Stimulated activated CD8-positive, alpha-beta memory T cell treated with anti-CD3 and anti-CD28 coated beads, Interleukin-7, amount 100 ng/mL, for 24 hours (primary cell): ENCODE measurements around the gene TTC39C.

Source experiments
- DNase-seq: peaks from one replicate; pipeline ENCODE4 v3.0.0-alpha.2; 2020; ENCODE audit warnings: low read depth

TTC39C gene

DNA sequence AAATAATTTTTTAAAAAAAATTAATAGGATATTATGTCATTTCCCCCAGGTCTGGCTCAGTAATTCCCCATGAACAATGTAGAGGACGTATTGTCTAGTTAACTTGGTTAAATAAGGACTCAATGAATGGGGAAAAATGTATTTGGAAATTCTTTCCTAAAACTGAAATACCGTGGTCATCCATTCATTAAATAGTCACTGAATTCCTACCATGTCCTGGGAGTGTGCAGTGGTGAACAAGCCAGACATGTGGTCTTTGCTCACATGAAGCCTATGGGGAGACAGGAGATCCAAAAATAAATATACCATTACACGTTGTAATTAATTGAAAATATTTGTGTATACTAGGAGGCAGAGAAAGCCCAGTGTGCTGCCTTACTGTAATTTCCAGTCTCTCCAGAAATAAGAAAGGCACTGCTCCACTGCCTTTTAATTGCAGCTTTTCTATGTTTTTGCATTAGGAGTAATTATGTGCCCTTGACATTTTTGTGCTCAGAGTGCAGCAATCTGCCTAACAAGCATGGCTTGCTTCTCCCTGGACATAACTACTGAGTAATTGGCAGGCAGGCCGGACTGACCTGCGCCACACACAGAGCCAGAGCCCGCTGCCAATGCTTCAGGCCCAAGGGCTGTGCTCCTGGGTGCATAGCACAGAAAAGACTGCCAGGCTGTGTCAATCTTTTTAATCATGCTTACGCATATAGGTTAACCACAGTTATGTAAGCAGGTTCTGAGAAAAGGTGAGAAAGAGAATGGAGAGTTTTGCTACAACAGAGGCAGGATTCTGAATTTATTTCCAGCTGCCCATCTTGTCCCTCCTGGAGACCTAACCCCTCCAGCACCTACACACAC, 22.2 kb upstream of the TTC39C start:
- DNase-seq, result no peak

DNA sequence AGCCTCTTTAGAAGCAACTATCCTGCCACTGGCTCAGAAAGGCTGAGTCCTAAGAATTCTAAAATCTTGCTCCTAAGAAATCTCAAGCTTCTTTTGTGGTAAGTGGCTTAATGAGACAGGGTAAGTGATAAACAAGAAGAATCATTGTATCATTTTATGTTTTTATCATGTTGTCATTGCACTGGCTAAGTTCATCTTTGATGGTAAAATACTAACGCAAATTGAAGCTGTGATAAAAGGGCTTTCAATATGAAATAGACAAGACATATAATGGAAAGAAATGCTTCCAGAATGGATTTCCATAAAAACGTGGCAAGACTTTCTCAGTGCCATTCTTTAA, 21.6 kb upstream of the TTC39C start:
- no peak for DNase-seq

DNA sequence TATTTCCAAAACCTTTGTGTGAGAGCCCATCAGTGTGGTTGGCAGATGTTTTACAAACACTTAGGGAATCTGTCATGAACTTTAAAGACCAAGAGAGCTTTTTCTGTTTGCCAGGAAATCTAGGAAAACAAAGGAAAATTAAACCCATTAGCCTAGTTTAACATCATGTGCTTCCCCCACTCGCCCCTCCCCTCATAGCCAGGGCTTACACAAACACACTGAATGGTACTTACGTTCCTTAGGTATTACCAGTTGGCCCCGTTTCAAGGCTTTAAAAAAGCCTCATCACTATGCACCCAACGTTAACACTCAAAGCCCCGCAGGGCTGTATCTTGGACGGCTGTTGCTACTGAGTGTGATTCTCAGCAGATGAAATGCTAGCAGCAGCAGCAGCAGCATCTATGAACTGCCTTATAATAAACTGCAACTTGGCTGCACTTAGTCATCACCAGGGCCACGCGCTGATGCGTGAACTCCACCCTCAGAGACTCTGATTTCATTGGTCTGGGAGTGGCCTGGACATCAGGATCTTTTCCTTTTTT, 20.1 kb upstream of the TTC39C start:
- no peak for DNase-seq

DNA sequence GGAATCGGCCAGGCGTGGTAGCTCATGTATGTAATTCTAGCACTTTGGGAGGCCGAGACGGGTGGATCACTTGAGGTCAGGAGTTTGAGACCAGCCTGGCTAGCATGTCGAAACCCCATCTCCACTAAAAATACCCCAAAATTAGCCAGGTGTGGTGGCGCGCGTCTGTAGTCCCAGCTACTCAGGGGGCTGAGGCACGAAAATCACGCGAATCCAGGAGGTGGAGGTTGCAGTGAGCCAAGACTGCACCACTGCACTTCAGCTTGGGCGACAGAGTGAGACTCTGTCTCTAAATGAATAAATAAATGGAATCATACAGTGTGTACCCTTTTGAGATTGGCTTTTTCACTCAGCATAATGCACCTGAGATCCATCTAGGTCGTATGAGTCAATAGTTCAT, 19.4 kb upstream of the TTC39C start:
- DNase-seq, result no peak

DNA sequence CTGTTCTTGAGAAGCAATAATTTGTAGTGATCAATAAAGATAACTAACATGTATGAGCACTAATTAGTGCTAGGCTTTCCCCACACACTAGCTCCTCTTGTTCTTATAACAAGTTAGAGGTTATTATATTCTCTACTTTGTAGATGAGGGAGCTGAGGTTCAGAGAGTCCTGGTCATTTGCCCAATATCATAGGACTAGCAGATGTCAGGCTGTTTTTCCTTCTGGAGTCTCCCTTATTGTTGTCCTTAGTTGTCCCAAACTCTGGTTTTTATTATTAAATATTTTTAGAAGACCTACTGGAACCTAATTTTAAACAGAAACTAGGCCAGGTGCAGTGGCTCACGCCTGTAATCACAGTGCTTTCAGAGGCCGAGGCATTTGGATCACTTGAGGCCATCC, 16.5 kb upstream of the TTC39C start:
- no peak for DNase-seq

DNA sequence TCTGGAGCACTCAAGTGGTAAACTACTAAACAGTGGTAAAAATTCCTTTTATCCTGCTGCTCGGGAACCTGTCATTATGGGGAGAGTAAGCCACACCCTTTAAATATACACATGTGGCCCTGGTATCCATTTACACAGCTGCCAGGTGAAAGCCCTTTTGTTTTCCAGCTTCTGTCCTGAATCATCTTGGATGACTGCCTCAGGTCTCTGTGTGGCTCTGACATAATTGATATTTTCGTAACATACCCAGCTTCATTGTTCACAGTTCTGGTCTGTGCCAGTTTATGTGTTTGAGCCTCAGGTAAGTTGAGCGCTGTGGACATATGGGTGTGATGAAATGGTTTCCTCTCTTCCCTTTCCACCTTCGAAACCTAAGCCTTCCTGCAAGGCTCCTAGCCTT, 15.7 kb upstream of the TTC39C start:
- no peak for DNase-seq

DNA sequence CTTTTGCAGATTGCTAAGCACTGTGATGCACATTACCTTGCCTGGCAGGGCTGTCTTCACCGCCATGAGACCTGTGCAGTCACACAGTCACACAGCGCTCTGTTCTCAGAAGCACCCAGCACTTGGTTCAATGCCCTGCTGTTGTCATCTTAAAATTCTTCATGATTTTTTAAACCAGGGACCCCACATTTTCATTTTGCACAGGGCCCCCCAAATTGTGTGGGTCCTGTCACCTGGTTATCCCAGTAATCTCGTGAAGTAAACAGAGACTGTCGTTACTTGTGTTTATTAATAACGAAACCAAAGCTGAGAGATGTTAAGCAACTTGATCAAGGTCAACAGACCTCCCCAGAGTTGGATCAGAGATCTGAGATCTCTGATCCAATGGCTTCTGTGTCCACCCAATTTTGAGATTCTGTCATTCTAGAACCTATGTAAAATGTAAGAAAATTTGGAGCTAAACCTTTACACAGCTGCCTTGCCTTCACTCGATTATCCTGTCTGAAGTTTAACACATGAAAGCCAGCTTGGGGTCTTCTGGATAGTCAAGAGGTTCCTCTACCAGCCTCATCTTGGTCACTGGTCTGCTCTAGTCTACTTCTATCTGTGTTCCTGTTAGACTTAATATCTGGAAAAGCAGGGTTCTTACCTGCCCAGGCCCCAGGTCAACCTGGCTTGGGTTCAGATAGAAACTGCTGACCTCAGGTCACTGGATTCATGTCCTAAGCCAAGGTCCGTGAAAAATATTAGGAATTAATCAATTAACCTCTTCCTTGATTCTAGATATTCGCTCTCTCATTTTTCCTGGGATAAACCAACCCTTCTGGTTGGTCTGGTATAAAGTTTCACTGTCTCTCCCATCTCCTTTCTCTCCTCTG, 13.7 kb upstream of the TTC39C start:
- DNase-seq, result no peak

DNA sequence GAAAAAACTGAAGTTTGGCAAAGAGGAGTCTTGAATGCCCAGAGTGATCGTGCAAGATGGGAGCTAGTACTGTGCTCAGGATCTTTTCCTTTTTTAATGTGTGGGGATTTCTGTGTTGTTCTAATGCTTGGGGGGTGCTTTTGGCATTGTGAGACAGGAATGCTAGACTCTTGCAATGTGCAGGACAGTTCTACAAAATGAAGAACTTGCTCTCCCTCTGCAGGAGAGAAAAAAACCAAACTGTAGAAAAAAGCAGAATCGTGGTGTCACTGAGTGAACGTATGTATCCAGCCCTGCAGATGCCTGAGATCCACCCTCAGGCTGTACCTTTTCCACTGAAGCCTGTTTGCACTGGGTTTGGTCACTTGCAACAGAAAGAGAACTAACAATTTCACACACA, 12.1 kb upstream of the TTC39C start:
- no peak for DNase-seq

DNA sequence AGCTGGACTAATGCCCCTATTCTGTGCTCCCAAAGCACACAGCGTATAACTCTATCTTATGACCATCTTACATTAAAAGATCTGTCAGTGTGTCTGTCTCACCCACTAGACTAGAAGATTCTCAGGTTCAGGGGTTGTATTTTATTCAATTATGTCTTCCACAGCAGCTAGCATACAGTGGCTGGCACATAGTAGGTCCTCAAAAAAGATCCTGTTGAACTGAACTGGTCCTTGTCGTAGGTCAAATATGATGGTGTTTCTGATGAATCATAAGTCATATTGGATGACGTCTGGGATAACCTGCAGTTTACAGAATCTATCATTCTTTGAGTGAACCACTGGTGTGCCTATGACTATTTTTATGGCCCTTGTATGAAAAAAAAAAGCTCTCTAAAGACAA, 11.3 kb upstream of the TTC39C start:
- no peak for DNase-seq

DNA sequence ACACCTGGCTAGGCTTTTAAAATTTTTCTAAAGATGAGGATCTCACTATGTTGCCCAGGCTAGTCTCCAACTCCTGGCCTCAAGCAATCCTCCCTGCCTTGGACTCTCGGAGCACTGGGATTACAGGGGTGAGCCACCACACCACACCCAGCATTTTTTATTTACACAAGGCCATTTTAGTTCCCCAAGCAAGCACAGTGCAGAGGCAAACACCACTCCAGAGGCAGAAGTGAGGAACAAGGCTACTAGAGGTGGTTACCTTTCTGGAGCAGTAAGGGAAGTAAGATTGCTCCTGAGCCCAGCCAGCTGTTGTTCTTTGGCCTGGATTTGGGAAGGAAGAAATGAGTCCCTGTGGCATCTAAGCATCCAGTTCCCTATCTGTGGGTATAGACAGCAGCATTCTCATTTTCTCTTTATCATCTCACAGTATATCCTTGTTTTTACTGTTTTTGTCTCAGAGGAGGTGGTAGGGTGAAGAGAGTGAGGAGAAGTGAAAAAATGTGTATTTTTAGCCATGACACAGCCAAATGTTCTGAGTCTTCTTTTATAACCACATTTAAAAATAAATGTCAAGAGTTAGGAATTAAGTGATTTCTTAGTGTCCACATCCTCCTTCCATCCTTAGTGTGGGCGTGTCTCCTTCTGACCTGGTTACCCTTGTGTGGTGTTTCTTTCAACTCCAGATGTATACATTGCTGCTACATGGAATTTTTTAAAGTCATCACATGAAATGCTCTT, 10.5 kb upstream of the TTC39C start:
- no peak for DNase-seq

DNA sequence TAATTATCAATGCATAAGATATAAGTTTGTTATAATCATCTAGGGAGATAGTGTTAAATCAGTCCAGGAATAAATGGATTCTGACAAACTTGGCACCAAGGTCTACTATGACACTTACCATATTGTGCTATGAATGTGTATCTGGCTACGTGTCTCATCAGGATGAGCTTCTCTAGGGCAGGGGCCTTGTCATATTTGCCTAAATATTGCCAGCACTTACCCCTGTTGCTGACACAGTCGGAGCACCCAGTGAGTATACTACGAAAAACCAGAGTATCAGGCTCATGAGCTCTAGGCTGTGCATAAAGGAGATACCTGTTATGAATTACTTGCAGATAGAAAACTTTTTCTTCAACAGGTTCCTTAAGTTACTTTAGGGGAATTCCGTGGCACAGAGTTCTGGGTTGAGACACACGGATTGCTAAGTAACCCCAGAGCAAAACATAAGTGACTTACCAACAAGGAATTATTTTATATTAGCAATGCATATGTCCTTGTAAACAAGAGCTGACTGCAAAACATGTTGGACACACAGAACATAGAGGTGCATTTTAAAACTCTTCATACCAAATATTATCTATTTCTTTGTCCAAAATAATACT, 7.7 kb upstream of the TTC39C start:
- DNase-seq, result no peak

DNA sequence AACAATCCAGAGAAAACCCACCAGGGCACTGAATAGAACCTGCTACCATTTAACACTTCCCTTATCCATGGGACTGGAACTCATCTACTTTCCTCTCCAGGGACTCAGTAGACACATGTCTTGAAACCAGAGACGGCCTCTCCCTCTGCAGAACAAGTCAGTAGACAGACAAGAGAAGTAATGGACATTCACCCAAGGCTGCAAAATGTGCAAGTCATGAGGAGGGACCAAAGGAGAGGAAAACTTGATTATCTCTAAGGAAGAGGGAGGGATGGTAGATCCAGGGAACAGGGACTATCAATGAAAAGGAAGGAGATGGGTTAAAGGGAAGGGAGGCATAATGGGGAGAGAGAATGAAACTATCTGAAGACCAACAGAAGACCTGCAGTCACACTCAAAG, 5.3 kb upstream of the TTC39C start:
- DNase-seq, result no peak

DNA sequence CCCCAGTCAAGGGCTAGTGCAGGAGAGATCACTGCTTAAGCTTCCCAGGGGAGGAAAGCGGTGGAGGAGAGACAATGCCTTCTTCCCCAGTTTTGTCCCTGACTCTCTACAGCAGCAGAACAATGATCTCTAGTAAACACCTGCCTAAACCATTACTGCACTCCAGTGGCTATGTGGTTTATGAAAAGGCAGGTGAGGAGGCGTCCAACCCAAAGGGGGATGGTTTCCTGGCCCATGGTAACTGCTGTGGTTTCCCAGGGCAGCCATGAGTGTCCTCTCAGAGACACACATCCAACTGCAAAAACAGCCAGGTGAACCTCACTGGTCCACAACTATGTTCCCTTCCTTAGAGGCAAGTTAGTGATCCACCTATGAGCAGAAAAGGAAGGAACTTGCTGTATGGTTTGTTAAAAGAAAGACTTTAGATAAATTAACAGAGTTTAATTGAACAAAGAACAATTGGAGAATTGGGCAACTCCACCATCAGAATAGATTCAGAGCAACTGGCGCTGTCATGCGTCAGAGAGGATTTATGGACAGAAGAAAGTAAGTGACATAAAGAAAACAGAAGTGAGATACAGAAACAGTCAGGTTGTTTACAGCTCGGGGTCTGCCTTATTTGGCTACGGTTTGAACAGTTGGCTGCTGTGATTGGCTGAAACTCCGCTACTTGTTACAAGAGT, 4.8 kb upstream of the TTC39C start:
- DNase-seq, result no peak

DNA sequence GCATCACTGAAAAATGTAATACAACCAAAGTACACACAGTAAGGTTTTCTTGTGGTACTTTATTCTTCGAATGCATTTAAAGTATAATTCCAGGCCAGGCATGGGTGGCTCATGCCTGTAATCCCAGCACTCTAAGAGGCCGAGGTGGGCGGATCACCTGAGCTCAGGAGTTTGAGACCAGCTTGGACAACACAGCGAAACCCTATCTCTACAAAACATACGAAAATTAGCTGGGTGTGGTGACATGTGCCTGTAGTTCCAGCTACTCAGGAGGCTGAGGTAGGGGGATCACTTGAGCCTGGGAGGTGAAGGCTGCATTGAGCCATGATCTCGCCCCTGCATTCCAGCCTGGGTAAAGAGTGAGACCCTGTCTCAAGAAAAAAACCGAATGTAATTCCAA, 3.9 kb upstream of the TTC39C start:
- no peak for DNase-seq

DNA sequence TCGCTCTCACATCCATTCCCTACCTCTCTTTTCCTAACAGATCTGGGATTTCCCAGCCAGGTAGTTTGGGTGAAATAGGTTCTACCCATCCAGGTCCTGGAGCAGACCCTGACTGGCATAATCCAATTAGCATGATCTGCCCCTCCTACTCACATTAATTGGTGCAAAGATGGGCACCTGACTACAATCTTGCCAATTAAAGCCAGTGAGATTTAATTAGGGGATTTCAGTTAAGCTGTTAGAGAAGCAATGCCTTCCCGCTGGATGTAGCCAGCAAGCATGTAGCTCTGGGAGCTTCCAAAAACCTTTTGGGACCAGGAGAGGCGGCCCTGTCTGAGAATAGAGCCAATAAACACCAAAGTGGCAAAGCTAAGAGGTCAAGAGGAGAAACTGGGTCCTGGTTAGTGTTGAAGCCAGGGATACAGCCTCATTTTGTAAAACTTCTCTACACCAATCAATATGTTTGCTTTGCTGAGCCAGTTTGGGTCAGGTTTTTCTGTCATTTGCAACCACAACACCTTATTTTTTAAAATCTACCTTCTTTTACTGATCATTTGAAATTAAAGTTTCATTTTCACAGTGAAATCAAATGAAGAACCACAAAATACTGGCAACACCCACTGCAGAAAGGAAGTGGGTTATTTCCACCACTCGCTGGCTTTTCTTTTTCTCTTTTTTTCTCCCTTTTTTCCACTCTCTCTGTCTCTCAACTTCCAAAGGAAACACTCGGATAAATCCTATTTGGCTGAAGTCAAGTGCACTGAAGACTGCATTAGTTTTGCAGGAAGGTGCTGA, 3.2 kb upstream of the TTC39C start:
- DNase-seq, result no peak

DNA sequence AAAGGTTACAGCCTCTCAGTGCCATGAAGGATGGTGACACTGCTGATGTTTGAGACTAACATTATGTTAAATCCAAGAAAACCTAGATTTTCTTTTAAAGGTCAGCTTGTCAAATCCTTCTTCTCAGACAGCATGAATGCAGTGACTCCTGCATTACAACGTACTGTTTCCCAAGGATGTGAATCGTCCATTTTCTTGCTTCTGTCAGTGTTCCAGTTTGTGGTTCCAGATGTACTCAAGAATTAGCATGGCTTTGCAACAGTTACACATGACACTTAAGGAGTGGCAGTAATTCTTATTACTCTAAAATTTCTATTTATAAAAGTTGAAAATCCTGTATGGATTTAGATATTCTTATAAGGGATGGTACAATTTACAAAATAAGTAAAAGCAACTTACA, 1.5 kb upstream of the TTC39C start:
- DNase-seq, result no peak

DNA sequence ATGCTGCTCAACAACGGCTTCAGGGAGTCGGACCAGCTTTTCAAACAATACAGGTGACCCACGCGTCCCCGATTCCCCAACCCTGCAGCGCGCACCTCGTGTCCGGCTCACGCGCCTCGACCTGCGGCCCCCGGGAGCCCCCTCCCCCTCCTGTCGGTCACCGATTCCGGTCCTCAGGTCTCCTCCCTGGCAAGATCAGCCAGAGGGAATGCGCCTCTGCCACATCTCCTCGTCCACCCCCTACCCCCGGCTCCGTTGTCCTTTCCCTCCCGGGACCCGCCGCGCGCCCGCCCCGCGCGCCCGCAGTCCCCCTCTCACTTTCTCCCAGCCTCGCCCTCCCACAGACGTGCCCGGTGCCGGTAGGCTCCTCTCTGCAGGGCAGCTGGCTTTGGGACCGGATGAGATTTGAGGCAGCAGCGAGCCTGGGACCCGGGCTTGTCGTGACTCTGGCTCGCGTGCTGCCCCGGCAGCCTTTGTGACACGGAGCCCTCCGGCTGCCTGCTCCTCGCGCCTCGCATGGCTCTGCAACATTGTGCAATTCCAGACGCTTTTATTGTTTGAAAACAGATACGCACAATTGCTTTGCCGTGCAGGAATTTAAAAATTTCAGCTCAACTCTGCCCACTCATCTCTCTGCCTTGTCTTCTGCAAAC, 558 bp downstream of the TTC39C start:
- DNase-seq, result no peak

DNA sequence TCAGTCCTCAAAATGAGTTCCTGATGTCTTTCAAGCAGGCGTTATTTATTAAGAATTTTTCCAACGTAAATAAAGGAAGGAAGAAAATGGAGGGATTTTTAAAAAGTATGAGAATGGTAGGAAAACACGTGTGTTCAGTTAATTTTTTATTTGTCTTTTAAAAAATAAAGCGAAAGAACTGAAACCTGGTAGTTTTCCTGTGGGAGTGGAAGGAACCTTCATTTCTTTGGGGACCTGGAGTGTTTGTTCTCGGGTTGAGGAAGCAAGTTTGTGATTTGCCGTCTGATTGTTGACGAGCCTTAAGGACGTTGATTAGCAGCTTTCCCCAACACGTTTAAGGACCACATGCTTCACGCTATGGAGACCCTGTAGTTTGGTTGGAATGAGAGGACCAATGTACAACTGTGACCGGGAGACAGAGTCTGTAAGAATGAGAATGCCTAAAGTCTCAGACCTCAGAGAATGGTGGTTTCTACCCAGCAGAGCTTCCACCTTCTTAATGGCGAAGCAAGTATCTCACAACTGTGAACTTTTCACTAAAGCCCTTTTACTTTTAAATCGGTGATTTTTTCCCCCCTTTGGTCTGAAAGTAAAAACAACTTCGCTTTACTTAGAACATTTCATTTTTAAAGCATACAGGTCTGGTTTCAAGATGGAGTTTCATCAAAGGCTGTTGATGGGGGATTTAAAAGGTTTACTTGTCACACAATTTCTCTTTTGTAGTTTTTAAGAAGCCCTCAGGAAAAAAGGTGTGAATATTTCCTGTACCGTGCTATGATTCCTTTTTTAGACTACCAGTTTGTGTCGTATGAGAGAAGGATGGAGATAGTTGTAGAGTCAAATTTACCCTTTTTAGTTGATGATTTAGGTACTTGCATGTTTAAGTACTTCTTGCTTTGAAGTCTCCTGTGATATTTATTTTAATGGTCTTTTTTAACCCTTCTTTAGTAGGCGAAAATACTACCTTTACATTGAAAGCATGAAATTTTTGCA, 1.4 kb downstream of the TTC39C start:
- DNase-seq, result no peak

DNA sequence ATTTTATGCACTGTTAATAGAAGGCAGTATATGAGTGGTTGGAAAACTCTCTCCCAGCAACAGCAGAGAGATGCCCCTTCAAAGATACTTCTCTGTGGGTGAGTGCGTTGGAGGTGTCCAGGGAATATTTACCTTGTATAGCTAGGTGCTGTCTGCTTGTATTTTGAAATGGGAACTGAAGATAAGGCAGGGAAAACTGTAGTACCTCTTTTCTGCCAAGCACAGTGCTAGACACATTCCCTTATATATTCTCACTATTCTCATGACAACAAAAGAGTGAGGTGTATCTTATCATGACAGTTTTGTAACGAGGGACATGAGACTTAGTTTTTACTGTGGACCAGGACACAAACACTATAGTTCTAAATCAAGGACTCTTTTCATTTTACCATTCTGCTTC, 2.1 kb downstream of the TTC39C start:
- no peak for DNase-seq
